CD4-positive, CD25-positive, alpha-beta regulatory T cell (primary cell): ENCODE measurements around the gene SEC14L1. TPM values are rescaled to one million over a fixed set of nuclear protein-coding genes. Genes with fewer than 3 reads are reported as not detected.

Source experiments
- ATAC-seq, 2 donors: fragments of 150-1000 bp; cut with Tn5 transposase; one replicate each; pipeline ENCODE4 v1.10.0; 2021; ENCODE audit warnings: low read depth in 2 of 2, moderate number of reproducible peaks in 2 of 2, moderate library complexity in 1 of 2
- DNase-seq, 3 donors: peaks; one replicate each; pipeline versions ENCODE4 v3.0.0 to v3.0.0-alpha.2; 2012 to 2022; ENCODE audit warnings: mixed read lengths in 1 of 3
- H3K27ac ChIP-seq: one replicate; pipeline ENCODE4 v1.7.0; 2013; ENCODE audit warnings: mild to moderate bottlenecking, low read length; ENCODE audit not compliant: insufficient read depth, poor library complexity, severe bottlenecking
- H3K27me3 ChIP-seq: one replicate; pipeline ENCODE4 v1.7.0; 2013; ENCODE audit warnings: low read length; ENCODE audit not compliant: control insufficient read depth, insufficient read depth
- H3K36me3 ChIP-seq: one replicate; pipeline ENCODE4 v1.7.0; 2013; ENCODE audit warnings: mild to moderate bottlenecking, low read length, moderate library complexity; ENCODE audit not compliant: control insufficient read depth, insufficient read depth
- H3K4me1 ChIP-seq: 2 replicates; pipeline ENCODE4 v1.7.0; 2013; ENCODE audit warnings: mild to moderate bottlenecking, low read length; ENCODE audit not compliant: insufficient read depth, control insufficient read depth, poor library complexity, severe bottlenecking
- H3K4me3 ChIP-seq: one replicate; pipeline ENCODE4 v1.7.0; 2013; ENCODE audit warnings: low read depth, mild to moderate bottlenecking, low read length, moderate library complexity
- H3K9me3 ChIP-seq, 2 experiments: 1 replicate in 1 of 2; 2 replicates in 1 of 2; pipeline ENCODE4 v1.7.0; 2013; ENCODE audit warnings: low read length in 2 of 2, mild to moderate bottlenecking in 1 of 2, moderate library complexity in 1 of 2; ENCODE audit not compliant: control insufficient read depth in 2 of 2
- H3K27ac Mint-ChIP-seq, 3 donors: one replicate each; pipeline ENCODE4 v1.8.0; 2020 to 2022; ENCODE audit warnings: mild to moderate bottlenecking in 3 of 3, mixed read lengths in 3 of 3, moderate library complexity in 2 of 3
- H3K27me3 Mint-ChIP-seq: one replicate; pipeline ENCODE4 v1.8.0; 2022; ENCODE audit warnings: mild to moderate bottlenecking, mixed read lengths
- H3K36me3 Mint-ChIP-seq: one replicate; pipeline ENCODE4 v1.8.0; 2020; ENCODE audit warnings: mixed read lengths
- H3K4me1 Mint-ChIP-seq, 4 donors: one replicate each; pipeline ENCODE4 v1.8.0; 2020 to 2022; ENCODE audit warnings: mixed read lengths in 4 of 4, mild to moderate bottlenecking in 1 of 4
- H3K4me3 Mint-ChIP-seq, 4 donors: one replicate each; pipeline ENCODE4 v1.8.0; 2020 to 2022; ENCODE audit warnings: mild to moderate bottlenecking in 4 of 4, mixed read lengths in 4 of 4, moderate library complexity in 3 of 4
- H3K9me3 Mint-ChIP-seq, 7 donors: one replicate each; pipeline ENCODE4 v1.8.0; 2020 to 2022; ENCODE audit warnings: mixed read lengths in 7 of 7, mild to moderate bottlenecking in 3 of 7, moderate library complexity in 2 of 7
- polyA plus RNA-seq, 4 donors: library from polyadenylated mRNA; unstranded; fragments of 300-500 nt; fragmentation: Illumina TruSeq; gene quantifications; one replicate each; pipeline ENCODE4 v1.2.3, GENCODE V29; 2021
- total RNA-seq: library from RNA; stranded (reverse); gene quantifications from one replicate; pipeline ENCODE4 v1.2.3, GENCODE V29; 2022

The SEC14L1 gene
- total and polyA plus RNA-seq, 5 donors from 2014 or later: 13.2 to 143 (median 20.5) TPM

DNA sequence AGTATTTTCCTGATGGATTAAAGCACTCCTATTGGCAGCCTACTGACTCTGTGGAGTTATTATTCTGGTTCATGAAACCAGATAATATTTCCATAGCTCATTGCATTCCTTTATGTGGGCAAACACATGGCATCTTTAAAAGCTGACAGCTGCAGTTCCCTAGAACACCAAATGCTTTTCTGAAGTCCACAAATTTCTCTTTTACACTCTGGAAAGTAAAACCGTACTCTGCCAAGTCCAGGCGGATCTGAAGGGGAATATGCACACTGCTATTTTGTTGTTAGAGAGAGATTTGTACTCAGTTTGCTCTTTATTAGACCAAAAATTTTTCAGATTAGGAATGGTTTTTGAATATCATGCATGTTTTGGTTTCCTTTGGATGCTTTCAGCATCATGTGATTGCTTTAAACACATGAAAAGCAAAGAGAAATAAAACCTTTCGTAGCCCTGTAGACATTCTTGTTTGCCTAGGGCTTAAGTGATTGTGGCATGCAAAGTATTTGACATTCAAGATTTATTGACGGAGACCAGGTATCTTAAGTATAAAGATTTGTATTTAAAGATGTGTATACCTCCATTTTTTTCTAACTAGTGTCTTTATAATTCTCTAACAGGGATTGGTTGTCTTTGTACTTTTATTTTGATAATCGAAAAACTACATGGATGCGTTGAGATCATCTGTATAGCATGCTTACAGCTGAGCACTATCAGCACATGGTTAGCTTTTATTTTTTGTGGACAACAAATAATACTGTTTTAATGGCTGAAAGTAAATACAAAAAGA, 19.5 kb downstream of the SEC14L1 start:
- no peak for DNase-seq
- Histone ChIP-seq H3K27me3 (no peaks in the 10 kb centered on the region), H3K4me3 (no peak overlapping the region), H3K4me1 (peaks cover 27% of the 10 kb centered on the region), H3K9me3 (no peaks in the 10 kb centered on the region), H3K27ac (no peak overlapping the region), H3K36me3 (peaks cover 2% of the 10 kb centered on the region)
- Mint-ChIP-seq H3K27me3 (no peaks in the 10 kb centered on the region), H3K36me3 (peaks cover 26% of the 10 kb centered on the region), H3K9me3 (peaks cover 0 to 4% (median 1%) of the 10 kb centered on the region in 7 donors), H3K4me1 (peaks cover 44 to 83% (median 50%) of the 10 kb centered on the region in 4 donors), H3K27ac (peak overlapping the region; percentile 5 to 68 (median 10)), H3K4me3 (peak overlapping the region in 1 of 4 donors; percentile 50)
- no peak for ATAC-seq

DNA sequence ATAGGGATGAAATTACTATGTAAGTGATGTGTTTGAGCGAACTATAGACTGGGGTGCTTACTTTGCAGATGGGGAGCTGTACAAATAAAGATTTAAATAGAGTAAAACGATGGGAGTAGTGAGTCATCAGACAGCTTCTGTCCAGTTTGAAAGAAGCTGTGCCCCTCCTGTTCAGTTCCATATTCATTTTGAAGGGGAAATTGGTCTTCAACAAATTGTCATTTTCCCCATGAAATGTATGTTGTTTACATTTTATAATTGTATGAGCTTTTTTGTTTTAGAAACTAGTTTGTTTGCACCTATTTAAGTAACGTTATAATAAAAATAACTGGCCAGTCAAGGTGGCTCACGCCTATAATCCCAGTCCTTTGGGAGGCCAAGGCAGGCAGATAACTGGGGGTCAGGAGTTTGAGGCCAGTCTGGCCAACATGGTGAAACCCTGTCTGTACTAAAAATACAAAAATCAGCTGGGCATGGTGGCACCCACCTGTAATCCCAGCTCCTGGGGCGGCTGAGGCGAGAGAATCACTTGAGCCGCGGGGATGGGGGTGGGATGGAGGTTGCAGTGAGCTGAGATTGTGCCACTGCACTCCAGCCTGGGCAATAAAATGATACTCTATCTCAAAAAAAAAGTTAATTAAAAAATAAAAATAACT, 20.2 kb downstream of the SEC14L1 start:
- peaks cover 4% of the 10 kb centered on the region for H3K36me3 ChIP-seq
- Mint-ChIP-seq H3K36me3 (peaks cover 28% of the 10 kb centered on the region), H3K27me3 (no peaks in the 10 kb centered on the region), H3K9me3 (peaks cover 0 to 4% (median 1%) of the 10 kb centered on the region in 7 donors), H3K27ac (peak overlapping the region; percentile 5 to 68 (median 10)), H3K4me3 (peak overlapping the region in 2 of 4 donors; percentile 21 to 50), H3K4me1 (peaks cover 50 to 83% (median 52%) of the 10 kb centered on the region in 4 donors)
- no peak for ATAC-seq
- H3K4me3 ChIP-seq: no peak overlapping the region
- no peak overlapping the region for H3K27ac ChIP-seq
- DNase-seq: no peak
- peaks cover 27% of the 10 kb centered on the region for H3K4me1 ChIP-seq
- H3K27me3 ChIP-seq: no peaks in the 10 kb centered on the region
- no peaks in the 10 kb centered on the region for H3K9me3 ChIP-seq

DNA sequence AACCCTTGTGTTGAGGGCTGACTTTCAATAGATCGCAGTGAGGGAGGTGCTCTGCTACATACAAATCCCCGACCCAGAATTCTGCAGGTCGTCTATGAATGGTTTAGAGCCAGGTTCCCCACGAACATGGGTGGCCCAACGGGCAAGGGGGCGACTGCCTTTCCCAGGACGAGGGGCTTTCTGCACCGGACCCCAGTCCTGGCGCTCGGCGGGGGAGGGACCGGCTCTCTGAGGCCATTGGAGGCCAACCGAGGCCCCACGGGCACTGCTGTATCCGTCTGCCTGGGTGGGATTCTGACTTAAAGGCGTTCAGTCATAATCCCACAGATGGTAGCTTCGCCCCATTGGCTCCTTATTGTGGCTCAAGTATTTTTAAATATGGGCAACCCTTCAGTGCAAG, 21.2 kb downstream of the SEC14L1 start:
- Histone ChIP-seq H3K4me3 (no peak overlapping the region), H3K36me3 (peaks cover 13% of the 10 kb centered on the region), H3K27me3 (no peaks in the 10 kb centered on the region), H3K27ac (no peak overlapping the region), H3K9me3 (peaks cover 3 to 8% of the 10 kb centered on the region in 2 experiments), H3K4me1 (peaks cover 27% of the 10 kb centered on the region)
- Mint-ChIP-seq H3K4me1 (peaks cover 45 to 78% (median 50%) of the 10 kb centered on the region in 4 donors), H3K27me3 (no peaks in the 10 kb centered on the region), H3K4me3 (peak overlapping the region in 2 of 4 donors; percentile 54 to 72), H3K9me3 (peaks cover 0 to 5% (median 2%) of the 10 kb centered on the region in 7 donors), H3K36me3 (peaks cover 30% of the 10 kb centered on the region), H3K27ac (peak overlapping the region in 2 of 3 donors; percentile 23 to 72)
- no peak for DNase-seq
- ATAC-seq: no peak

DNA sequence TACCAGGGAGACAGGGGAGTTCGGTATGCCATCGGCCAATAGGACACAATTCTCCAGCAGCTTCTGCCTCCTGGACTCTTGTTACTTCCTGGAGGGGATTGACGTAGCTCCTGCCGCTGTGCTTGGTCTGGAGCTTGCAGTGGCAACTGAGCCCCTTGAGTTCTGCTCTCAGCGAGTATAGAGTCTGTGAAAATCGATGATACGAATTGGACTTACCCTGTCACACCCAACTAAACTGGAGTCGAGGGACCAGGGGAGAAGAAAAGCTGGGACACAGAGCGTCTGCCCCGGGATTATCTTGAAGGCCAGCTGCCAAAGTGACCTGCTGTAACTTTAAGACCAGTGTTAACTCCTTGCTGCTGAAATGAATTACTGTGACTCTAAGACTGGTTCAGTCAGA, 22.2 kb downstream of the SEC14L1 start:
- peaks cover 29% of the 10 kb centered on the region for H3K36me3 Mint-ChIP-seq
- peak overlapping the region in 1 of 4 donors; percentile 40 for H3K4me3 Mint-ChIP-seq
- H3K4me1 ChIP-seq: peaks cover 27% of the 10 kb centered on the region
- H3K27ac Mint-ChIP-seq: peak overlapping the region; percentile 32 to 89 (median 87)
- peaks cover 43 to 75% (median 48%) of the 10 kb centered on the region in 4 donors for H3K4me1 Mint-ChIP-seq
- H3K36me3 ChIP-seq: peaks cover 23% of the 10 kb centered on the region
- no peak overlapping the region for H3K4me3 ChIP-seq
- no peak for ATAC-seq
- no peak overlapping the region for H3K27ac ChIP-seq
- no peaks in the 10 kb centered on the region for H3K27me3 ChIP-seq
- peaks cover 1 to 14% (median 5%) of the 10 kb centered on the region in 7 donors for H3K9me3 Mint-ChIP-seq
- DNase-seq: no peak
- H3K27me3 Mint-ChIP-seq: no peaks in the 10 kb centered on the region
- H3K9me3 ChIP-seq: peaks cover 12 to 19% of the 10 kb centered on the region in 2 experiments

DNA sequence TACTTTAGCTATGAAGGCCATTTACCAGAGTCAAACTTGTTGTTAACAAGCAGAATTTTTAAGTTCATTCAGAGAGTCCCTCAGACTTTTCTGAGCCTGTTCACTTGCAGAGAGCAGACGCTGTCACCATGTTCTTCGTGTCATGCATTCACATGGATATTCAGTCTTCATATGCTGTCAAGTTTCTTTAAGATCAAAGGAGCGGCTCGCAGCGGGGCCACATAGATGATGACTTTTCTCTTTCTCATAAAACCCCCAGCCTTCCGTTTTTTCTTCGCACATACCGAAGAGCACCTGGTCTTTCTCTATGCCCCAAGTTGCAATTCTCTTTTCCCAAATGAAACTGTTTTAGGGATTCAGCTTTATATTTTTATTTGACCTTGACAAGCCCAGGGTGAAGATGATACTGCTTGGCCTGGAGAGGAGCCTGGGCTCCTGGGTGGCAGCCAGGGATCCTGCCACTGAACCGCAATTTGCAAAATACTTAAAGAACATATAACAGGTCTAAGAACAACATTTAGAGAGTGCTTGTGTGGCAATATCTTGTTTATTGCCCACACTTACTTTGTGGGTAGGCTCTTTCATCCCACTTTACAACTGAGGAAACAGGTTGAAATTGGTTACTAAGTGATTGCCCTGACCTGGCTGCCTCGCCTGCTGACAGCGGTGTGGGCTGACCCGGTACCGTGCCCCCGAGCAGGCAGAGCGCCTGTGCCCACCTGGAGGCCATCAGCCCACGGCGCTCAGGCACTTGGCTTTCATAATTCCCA, 22.9 kb downstream of the SEC14L1 start:
- peaks cover 37 to 70% (median 46%) of the 10 kb centered on the region in 4 donors for H3K4me1 Mint-ChIP-seq

DNA sequence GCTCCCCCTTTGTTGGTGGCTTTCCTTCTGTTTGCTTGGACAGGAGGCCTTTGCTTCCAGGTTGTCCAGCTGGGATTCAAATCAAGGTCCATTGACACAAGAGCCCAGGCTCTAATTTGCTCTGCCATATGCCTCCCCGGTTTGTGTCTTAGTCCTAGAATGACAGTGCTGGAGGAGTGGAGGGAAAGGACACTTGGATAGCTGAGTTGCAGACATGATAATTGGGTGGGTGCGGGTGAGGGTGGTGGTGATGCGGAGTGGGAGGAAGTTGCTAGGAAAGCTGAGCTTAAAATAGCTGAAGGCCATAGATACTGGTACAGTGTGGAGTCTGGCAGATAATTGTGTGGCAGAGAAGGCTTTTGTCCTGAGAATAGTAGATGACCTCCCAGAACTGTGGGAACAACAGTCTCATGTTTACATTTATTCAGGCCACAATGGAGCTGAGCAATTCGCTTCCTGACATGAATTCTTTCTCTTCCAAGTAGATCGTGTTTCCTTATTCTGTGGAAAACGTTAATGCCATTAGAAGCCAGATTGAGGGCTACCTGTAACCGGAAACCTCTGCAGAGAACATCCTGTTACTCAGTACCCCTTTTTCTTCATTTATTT, 23.8 kb downstream of the SEC14L1 start:
- no peak overlapping the region for H3K27ac ChIP-seq
- H3K4me1 Mint-ChIP-seq: peaks cover 40 to 69% (median 46%) of the 10 kb centered on the region in 4 donors
- no peak for ATAC-seq
- H3K36me3 Mint-ChIP-seq: peaks cover 37% of the 10 kb centered on the region
- H3K4me1 ChIP-seq: peaks cover 27% of the 10 kb centered on the region
- H3K36me3 ChIP-seq: peaks cover 36% of the 10 kb centered on the region
- H3K4me3 Mint-ChIP-seq: peak overlapping the region in 2 of 4 donors; percentile 49 to 66
- no peaks in the 10 kb centered on the region for H3K27me3 ChIP-seq
- no peak for DNase-seq
- H3K27ac Mint-ChIP-seq: peak overlapping the region; percentile 76 to 95 (median 76)
- no peaks in the 10 kb centered on the region for H3K27me3 Mint-ChIP-seq
- peak overlapping the region; percentile 48 for H3K4me3 ChIP-seq
- H3K9me3 ChIP-seq: peaks cover 20 to 33% of the 10 kb centered on the region in 2 experiments
- peaks cover 0 to 24% (median 11%) of the 10 kb centered on the region in 7 donors for H3K9me3 Mint-ChIP-seq

More for the DNA sequence above, 22.9 kb downstream of the SEC14L1 start:
- no peaks in the 10 kb centered on the region for H3K27me3 ChIP-seq
- peak overlapping the region in 3 of 4 donors; percentile 14 to 40 (median 32) for H3K4me3 Mint-ChIP-seq
- peaks cover 27% of the 10 kb centered on the region for H3K4me1 ChIP-seq
- H3K9me3 ChIP-seq: peaks cover 19 to 26% of the 10 kb centered on the region in 2 experiments
- H3K36me3 ChIP-seq: peaks cover 29% of the 10 kb centered on the region
- H3K27ac Mint-ChIP-seq: peak overlapping the region; percentile 76 to 89 (median 87)
- ATAC-seq (no peak), DNase-seq (no peak)
- no peaks in the 10 kb centered on the region for H3K27me3 Mint-ChIP-seq
- H3K9me3 Mint-ChIP-seq: peaks cover 0 to 20% (median 7%) of the 10 kb centered on the region in 7 donors
- H3K27ac ChIP-seq: no peak overlapping the region
- peaks cover 30% of the 10 kb centered on the region for H3K36me3 Mint-ChIP-seq
- H3K4me3 ChIP-seq: no peak overlapping the region

DNA sequence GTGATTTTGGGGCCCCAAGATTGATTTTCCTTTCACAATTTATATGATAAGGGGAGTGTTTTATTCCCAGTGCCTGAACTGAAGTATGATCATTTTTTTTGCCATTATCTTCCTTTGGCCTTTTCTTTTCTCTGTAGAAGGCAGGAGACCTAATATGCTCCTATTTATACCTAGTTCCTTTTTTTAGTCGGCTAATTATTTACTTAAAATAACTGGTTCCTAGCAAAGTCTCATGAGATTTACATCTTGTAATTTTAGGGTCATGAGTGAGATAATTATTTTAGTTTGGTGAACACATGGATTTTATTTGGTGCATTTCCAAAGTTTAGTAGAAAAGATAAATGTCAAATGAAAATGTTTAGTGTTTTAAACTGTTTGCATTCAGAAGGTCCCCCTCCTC, 24.8 kb downstream of the SEC14L1 start:
- H3K27ac Mint-ChIP-seq: peak overlapping the region; percentile 76 to 95 (median 76)
- H3K27me3 ChIP-seq: no peaks in the 10 kb centered on the region
- peaks cover 27% of the 10 kb centered on the region for H3K4me1 ChIP-seq
- H3K36me3 Mint-ChIP-seq: peaks cover 47% of the 10 kb centered on the region
- peaks cover 0 to 28% (median 15%) of the 10 kb centered on the region in 7 donors for H3K9me3 Mint-ChIP-seq
- peaks cover 20 to 33% of the 10 kb centered on the region in 2 experiments for H3K9me3 ChIP-seq
- peaks cover 36% of the 10 kb centered on the region for H3K36me3 ChIP-seq
- peak overlapping the region in 3 of 4 donors; percentile 24 to 66 (median 49) for H3K4me3 Mint-ChIP-seq
- peaks cover 38 to 62% (median 39%) of the 10 kb centered on the region in 4 donors for H3K4me1 Mint-ChIP-seq
- no peak for DNase-seq
- H3K27me3 Mint-ChIP-seq: no peaks in the 10 kb centered on the region
- ATAC-seq: no peak
- no peak overlapping the region for H3K4me3 ChIP-seq
- no peak overlapping the region for H3K27ac ChIP-seq
